DMS79 (cell line): Measurements from ENCODE around the gene TEAD3.

ENCODE experiments used
- DNase-seq: peaks from one replicate; lab custom pipeline; 2025; lab: John Stamatoyannopoulos, UW

Gene TEAD3

GRCh38 chr6:35492258-35492973 is 4.5 kb downstream of the TEAD3 start:
- peak; percentile 8 for DNase-seq

GRCh38 chr6:35491558-35492257 is 5.2 kb downstream of the TEAD3 start:
- no peak for DNase-seq

- no peak for DNase-seq
These were observed 5.9 kb downstream of the TEAD3 start for GRCh38 chr6:35490821-35491557.

DNA sequence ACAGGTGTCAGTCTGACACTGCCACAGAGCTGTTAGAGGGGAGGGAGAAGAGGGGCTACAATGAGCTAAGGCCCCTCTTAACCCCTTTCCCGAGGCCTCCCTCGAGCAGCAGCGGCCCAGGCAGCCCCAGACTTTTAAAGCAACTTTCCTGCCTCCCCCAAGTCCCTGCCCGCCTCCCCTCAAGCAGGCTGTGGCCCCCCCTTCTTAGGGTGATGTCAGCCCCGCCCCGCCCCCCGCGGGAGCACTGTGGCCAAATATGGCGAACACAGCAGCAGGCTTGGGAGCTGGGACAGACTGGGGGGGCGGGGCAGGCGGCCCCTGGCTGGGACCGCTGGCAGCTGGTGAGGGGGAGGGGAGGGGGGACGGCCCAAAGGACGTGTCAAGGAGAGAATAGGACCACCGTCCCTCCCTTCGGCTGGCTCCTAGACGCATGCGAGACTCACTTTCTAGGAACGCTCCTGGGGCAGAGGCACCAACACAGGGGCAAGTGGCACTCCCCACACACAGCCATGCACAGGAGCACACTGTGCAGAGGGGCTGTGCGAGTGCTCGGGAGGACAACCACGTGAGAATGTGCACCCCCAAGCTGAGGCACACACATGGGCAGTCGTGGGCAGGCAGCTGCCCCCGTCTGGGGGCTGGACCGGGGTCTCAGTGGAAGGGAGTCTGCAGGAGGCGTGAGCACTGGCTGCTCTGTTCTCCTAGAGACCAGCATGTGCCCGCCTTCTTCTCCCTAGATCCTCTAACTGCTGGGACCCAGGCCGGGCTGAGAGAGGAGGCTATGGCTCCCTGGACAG is 6.7 kb downstream of the TEAD3 start:
- no peak for DNase-seq

DNA sequence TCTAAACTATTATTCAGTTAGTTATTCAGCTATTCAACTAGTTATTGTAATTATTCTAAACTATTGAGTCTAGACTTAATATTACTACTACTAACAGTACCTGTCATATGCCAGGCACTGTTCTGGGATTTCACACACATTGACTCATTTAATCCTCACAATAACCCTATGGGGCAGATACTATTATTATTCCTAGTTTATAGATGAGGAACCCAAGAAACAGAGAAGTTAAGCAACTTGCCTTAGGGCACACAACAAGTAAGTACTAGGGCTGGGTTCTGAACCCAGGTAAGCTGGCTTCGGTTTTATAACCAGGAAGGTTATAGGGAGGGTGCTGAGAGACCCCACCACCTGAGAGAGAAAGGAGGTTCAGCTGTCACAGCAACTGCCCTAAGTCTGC is 7.8 kb downstream of the TEAD3 start:
- DNase-seq = no peak

- DNase-seq = no peak
These were observed 8.4 kb downstream of the TEAD3 start for GRCh38 chr6:35488517-35488862.

- no peak for DNase-seq
These were observed 9.0 kb downstream of the TEAD3 start for GRCh38 chr6:35487658-35488516.

GRCh38 chr6:35486005-35486925 is 10.6 kb downstream of the TEAD3 start:
- DNase-seq = peak; percentile 83

- DNase-seq = peak; percentile 19
These were observed 11.4 kb downstream of the TEAD3 start for GRCh38 chr6:35485402-35485877.

GRCh38 chr6:35484921-35485392 is 11.9 kb downstream of the TEAD3 start:
- no peak for DNase-seq

- DNase-seq = no peak
These were observed 12.8 kb downstream of the TEAD3 start for GRCh38 chr6:35483893-35484645.

- no peak for DNase-seq
These were observed 13.4 kb downstream of the TEAD3 start for GRCh38 chr6:35483490-35483889.

DNA sequence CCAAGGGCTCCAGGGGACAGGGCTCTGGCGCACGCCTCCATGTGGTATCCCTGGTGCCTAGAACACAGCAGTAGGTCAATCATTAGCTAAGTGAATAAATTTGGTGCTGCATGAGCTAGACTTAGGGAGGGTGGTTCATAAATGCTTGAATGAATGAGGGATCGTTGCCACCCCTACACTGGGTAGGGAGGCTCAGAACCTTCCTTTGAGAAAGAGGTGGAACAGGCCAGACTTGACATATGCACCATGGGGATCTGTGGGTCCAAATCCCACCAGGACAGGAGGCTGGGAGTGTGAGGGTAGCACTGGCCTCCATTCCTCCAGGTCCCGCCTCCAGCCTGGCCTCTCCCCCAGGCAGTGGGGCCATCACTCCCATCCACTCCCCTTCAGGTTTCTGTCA is 13.8 kb downstream of the TEAD3 start:
- no peak for DNase-seq

DNA sequence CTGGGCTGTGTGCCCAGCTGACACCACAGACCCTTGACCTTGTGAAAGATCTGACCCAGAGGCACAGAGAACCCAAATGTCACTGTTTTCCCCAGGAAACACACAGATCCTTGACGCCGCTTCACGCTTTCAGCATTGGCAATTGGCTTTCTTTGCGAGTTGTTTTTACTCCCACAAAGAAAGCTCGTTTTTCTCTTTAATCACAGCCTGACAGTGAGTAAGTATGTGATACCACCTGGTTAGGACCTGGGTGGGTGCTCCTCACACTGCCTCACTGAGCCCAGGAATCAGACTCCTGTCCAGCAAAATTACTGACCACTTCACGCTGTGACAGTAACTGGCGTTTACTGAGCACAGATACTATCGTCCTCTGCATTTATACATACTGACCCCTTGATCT is 15.7 kb downstream of the TEAD3 start:
- DNase-seq = no peak

- no peak for DNase-seq
These were observed 16.7 kb downstream of the TEAD3 start for GRCh38 chr6:35480176-35480575.

DNA sequence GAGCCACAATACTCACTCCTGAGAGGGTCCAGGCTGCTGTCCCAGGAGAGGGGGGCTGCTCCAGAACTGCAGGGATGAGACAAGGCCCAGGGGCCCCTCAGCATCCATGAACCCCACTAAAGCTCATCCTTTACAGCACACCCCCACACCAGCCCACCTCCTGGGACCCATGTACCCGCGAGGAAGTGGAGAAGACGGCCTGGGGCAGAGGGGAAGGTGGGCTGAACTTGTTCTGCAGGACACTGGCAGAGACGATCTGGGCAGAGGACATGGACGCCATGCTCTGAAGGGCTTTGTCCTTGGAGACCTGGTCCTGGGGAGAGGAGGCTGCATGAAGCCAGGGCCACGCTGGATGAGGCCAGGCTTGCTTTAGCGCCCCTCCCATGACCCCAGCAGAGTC is 18.6 kb downstream of the TEAD3 start:
- no peak for DNase-seq

GRCh38 chr6:35477551-35478179 is 19.2 kb downstream of the TEAD3 start:
- DNase-seq = peak; percentile 94

GRCh38 chr6:35477028-35477427 is 19.9 kb downstream of the TEAD3 start:
- peak; percentile 72 for DNase-seq

DNA sequence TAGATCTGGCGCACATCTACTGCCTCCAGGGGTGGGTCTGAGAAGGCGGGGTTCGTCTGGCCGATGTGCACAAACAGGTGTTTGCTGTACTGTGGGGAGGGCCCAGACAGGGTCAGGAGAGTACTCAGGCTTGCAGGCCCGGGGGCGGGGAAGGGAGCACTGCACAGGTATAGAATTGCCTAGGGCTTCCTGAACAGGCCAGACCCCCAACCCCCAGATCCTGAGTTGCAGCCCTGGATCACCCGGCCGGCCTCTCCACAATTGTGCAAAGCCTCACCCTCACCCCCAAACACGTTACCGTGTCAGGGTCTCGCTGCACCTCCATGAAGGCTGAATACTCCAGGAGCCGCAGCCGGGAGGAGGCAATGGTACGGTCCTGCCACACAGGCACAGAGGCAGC is 20.9 kb downstream of the TEAD3 start:
- no peak for DNase-seq
